HG03521 (cell line): ENCODE measurements around the gene MDFIC2.
"Not testable (repeated sequence)": the region's sequence is repeated elsewhere in the genome, so short reads cannot be mapped to it uniquely, and the experiment has no call there.

Source experiments
- ATAC-seq: cut with Tn5 transposase; IDR thresholded peaks from one replicate; pipeline ENCODE4 v1.9.1; 2021; ENCODE audit warnings: mild to moderate bottlenecking, moderate library complexity; ENCODE audit not compliant: unreplicated experiment

Gene MDFIC2

DNA sequence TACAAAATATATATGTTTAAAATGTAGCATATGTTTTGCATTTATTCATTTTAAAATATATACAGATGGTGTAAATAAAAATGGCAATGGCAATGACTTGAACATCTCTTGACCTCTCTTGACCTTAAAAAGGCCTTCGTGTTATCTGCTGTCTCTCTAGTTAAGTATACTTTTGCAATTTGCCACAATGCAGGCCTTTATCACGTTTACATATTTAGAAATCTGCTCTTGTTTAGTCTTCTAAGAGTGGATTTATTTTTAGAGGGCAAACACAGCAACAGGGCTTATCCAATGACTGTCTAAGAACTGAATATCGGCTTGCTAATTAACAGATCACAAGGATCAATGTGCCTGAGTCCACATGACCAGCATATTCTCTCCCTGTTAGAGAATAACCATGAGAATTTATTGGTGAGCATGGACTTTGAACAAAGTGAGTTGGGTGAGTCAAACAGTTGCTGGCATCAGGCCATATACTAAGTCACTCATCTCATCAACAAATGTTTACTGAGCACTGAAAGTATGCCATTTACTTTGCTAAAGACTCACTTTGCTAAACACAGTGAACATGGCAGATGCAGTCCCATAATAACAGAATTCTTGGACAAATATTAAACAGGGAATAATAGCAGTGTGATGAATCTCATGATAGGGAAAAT is 48.2 kb downstream of the MDFIC2 start:
- ATAC-seq, result no peak

GRCh38 chr3:70261283-70261682 is 51.2 kb downstream of the MDFIC2 start:
- no peak for ATAC-seq

GRCh38 chr3:70256566-70256965 is 55.9 kb downstream of the MDFIC2 start:
- ATAC-seq, result no peak

- no peak for ATAC-seq
Observed at GRCh38 chr3:70250492-70250891, 61.9 kb downstream of the MDFIC2 start.

GRCh38 chr3:70249509-70250160 is 62.8 kb downstream of the MDFIC2 start:
- no peak for ATAC-seq

DNA sequence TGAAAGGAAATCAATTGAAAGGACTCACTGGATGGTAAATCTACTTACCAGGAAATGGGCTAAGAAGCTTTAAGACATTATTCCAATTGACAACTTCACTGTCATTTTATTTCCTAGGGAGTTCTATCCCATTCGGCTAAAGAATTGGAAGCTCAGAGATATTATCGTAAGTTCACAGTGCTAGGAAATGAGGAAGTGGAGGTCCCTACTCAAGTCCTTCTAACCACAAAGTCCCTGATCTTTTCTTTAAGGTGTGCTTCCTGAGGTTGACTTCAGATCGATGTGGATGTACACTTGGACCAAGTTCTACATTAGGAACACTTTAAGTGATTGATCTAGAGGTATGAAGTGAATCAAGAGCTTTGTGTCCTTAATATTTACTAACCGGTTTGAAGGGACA is 63.6 kb downstream of the MDFIC2 start:
- no peak for ATAC-seq

- no peak for ATAC-seq
Observed at GRCh38 chr3:70247955-70248354, 64.5 kb downstream of the MDFIC2 start.

DNA sequence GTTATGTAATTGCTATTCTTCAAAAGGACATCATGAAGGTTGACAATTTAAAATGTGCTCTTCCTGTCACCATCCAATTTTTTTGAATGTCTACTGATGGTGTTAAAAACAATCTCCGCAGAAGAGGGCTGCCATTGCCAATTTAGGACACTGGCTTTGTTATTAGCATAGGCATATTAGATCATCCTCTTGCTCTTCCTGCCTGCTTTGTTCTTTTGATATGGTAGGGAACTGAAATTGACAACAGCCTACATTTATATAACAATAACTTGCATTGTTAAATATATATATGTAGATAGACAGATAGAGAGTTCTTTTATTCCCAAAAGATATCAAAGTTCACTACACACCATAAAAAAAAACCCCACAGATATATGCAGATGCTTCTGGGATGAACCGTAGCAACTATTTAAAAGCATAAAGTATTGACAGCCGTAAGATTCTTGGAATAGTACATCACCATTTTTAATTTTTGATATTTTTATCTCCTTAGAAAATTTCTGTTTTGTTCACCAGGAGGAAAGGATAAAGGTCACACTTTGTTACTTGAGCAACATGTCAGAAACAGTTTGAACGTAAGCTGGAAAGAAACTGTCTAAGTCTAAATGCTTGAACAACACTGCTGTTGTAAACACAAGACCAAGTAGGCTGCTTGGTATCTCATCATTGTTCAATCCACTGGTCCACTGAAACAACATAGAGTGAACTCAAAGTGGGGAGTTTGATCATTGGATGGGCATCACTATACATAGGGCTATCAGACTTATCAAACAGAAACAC is 66.5 kb downstream of the MDFIC2 start:
- ATAC-seq, result no peak

DNA sequence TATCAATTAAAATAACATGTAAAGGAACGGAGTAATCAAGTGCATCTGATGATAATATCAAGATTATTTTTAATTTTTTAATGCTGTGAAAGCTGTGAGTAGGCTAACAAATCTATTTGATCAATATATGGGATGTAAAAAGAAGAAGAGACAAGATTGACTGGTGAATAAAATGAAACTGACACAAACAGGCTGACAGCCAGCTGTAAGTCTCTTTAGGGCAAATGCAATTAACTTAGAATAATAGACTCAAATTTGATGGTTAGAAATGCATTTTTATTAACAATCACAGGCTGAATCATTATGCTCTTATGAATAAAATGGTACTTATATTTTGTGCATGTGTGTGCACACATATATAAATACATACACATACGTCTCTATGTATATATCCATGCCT is 68.0 kb downstream of the MDFIC2 start:
- no peak for ATAC-seq

GRCh38 chr3:70242297-70242882 is 70.0 kb downstream of the MDFIC2 start:
- ATAC-seq, result no peak

DNA sequence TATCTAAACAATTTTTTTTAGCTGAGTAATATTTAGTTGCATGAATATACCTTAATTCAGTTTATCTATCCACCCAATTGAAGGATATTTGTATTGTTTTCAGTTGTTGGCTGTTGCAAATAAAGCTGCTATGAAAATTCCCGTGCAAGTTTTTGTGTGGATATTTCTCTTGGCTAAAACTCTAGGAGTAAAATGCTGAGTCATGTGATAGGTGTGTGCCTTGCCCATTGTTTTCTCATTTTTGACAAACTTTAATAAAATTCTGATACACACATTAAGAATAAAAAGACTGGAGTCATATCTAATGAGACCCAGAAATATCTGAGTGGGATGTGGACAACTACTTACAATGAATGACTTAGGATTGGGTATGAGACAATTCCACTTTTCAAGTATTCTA is 78.6 kb downstream of the MDFIC2 start:
- ATAC-seq, result no peak

DNA sequence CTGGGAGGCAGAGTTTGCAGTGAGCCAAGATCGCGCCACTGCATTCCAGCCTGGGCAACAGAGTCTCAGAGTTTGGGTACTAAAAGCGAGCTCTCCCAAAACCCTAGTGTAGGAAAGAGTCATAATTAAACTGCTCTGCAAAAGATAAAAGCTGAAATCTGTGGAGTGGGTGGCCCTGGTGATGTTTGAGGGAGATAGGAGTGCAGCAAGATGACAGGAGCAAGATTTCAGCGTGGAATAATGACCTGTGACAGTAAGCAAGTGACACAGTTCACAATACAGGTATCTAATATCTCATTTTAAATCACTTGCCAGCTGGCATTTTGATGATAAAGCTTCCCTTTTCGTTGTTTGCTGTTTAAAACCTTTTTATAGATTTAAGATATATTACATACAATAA is 79.3 kb downstream of the MDFIC2 start:
- ATAC-seq, result no peak

DNA sequence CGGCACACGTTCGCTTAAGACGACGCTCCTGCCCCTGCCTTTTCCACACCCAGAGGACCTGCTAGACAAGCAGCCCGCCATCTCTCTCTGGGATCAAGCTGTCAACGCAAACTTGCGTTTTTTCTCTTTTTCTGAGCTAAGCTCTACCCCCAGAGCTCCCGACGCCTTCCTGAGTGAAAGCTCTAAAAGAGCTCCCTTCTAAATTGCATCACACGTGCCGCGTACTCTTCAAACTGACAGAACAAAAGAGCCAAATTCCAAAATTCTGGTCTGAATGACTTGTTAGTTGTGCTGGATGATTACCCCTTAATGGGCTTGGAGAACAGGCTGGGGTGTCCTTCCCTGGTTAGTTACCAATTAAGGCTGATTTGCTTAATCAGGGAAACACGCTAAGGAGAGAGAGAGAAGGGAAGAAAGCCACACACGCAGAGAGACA is 81.2 kb downstream of the MDFIC2 start:
- ATAC-seq, result no peak

DNA sequence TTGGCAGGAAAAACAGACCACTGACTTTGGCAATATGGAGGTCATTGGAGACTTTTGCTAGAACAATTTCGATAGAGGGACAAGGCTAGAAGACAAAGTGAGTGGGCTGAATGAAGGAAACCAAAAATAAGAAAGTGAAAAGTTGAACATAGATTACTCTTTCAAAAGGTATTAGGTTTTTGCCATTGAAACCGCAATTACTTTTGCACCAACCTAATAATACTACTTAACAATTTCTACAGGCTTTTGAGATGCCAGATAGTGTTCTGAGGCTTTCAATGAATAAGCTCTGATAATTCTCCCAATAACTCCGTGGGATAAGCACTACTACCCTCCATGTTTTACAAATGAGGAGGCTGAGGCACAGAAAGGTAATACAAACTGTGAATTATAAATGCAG is 85.0 kb downstream of the MDFIC2 start:
- no peak for ATAC-seq

- ATAC-seq, result no peak
Observed at GRCh38 chr3:70225146-70225545, 87.3 kb downstream of the MDFIC2 start.

DNA sequence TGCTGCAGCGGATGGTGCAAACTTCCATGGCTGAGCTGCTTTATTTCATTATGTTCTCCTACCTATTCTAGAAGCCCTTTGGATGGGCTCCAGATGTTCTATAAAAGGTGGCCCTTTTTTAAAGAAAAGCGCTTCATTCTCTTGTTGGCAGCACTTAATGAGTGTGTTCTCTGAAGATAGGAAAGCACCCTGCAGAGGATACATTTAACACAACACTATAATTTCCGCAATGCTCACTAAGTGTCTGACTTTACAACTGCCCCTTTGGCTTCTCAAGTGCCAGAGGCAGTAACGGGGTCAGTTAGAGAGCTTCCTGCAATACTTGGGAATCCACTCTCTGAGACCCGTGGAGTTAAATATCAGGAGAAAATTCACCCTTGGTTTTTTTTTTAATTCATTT is 88.1 kb downstream of the MDFIC2 start:
- ATAC-seq, result no peak

GRCh38 chr3:70218471-70218870 is 94.0 kb downstream of the MDFIC2 start:
- ATAC-seq, result no peak

GRCh38 chr3:70211274-70211673 is 101.2 kb downstream of the MDFIC2 start:
- ATAC-seq, result not testable (repeated sequence)

DNA sequence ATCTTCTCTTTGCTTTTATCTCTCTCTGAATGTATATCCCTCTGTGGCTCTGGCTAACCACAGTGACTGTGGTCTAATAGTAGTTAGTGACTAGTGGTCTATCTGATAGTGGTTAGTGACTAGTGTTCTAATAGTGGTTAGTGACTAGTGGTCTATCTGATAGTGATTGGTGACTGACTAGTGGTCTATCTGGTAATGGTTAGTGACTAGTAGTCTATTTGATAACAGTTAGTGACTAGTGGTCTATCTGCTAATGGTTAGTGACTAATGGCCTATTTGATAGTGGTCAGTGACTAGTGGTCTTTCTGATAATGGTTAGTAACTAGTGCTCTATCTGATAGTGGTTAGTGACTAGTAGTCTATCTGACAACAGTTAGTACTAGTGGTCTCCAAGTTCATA is 110.5 kb downstream of the MDFIC2 start:
- ATAC-seq, result no peak

DNA sequence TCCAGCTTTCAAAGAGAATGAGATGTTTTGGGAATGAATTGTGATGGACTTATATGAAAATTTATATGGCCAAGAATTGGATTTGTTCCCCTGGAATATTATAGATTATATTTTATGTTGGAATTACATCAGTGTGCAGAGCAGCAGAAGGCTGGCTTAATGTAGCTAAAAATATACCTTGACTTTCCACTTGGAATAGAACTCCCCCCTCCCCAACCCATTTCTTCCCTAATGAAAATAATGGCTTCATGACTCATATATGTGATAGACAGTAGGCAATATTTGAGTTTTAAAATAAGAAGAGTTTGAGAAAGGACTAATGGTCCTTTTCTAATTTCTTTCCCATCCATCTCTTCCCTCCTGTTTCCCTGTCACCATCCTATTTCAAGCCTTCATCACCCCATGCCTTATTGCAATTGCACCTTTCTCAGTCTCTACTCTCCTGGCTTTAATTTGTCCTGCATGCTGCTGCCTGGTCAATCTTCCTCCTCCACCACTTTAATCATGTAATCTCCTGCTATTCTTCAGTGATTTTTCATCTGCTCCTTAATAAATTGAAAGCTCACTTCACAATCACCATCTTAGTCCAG is 122.5 kb downstream of the MDFIC2 start:
- ATAC-seq, result no peak

GRCh38 chr3:70186221-70186620 is 126.2 kb downstream of the MDFIC2 start:
- no peak for ATAC-seq
